Lung (tissue), 12 donors: ENCODE measurements around the gene COL4A3. TPM values are rescaled to one million over a fixed set of nuclear protein-coding genes. Genes with fewer than 3 reads are reported as not detected.

ENCODE experiments used
- ATAC-seq: fragments of 200-7000 bp; cut with Tn5 transposase; one replicate; pipeline ENCODE4 v1.9.1; 2020; ENCODE audit warnings: moderate number of reproducible peaks; ENCODE audit not compliant: insufficient read depth, low FRiP score
- DNase-seq, 3 donors: peaks; one replicate each; pipeline ENCODE4 v3.0.0-alpha.2; 2013 to 2017
- H3K27ac ChIP-seq, 2 donors: one replicate each; pipeline ENCODE4 v1.5.1; 2013; ENCODE audit warnings: mild to moderate bottlenecking in 2 of 2, moderate library complexity in 2 of 2, control low read depth in 1 of 2, inconsistent platforms in 1 of 2, low read depth in 1 of 2, low read length in 1 of 2
- H3K27me3 ChIP-seq, 3 donors: one replicate each; pipeline ENCODE4 v1.5.1; 2013; ENCODE audit warnings: low read length in 2 of 3; ENCODE audit not compliant: control insufficient read depth in 3 of 3, insufficient read depth in 3 of 3
- H3K36me3 ChIP-seq, 4 donors: one replicate each; pipeline ENCODE4 v1.5.1; 2013; ENCODE audit warnings: low read length in 4 of 4, mild to moderate bottlenecking in 1 of 4, moderate library complexity in 1 of 4; ENCODE audit not compliant: control insufficient read depth in 4 of 4, insufficient read depth in 4 of 4
- H3K4me1 ChIP-seq, 5 donors: one replicate each; pipeline ENCODE4 v1.5.1; 2013; ENCODE audit warnings: low read length in 5 of 5, mild to moderate bottlenecking in 2 of 5, moderate library complexity in 1 of 5; ENCODE audit not compliant: control insufficient read depth in 5 of 5, insufficient read depth in 5 of 5
- H3K4me3 ChIP-seq: one replicate; pipeline ENCODE4 v1.5.1; 2013; ENCODE audit warnings: mild to moderate bottlenecking, control low read depth, moderate library complexity
- H3K9ac ChIP-seq, 2 donors: one replicate each; pipeline ENCODE4 v1.5.1; 2013; ENCODE audit warnings: low read length in 2 of 2, control low read depth in 1 of 2; ENCODE audit not compliant: insufficient read depth in 1 of 2
- H3K9me3 ChIP-seq, 4 donors: one replicate each; pipeline ENCODE4 v1.5.1; 2013; ENCODE audit warnings: low read length in 3 of 4, mild to moderate bottlenecking in 1 of 4, moderate library complexity in 1 of 4; ENCODE audit not compliant: control insufficient read depth in 4 of 4, insufficient read depth in 3 of 4
- WGBS, 2 donors: extraction: QIAGEN DNeasy Blood & Tissue Kit; methylation state at CpG; one replicate each; pipeline ENCODE4 v1.1.7; 2013; 5-methylcytosine and 5-hydroxymethylcytosine counted together
- polyA plus RNA-seq, 2 donors: library from polyadenylated mRNA; stranded (reverse); fragments of 200-250 nt; gene quantifications; one replicate each; pipeline ENCODE4 v1.2.1, GENCODE V29; 2013
- total RNA-seq, 2 donors: library from RNA; depleted of rRNA in 1 of 2; stranded (reverse); fragments of >200 nt in 1 of 2; gene quantifications; one replicate each; pipeline ENCODE4 v1.2.1, GENCODE V29; 2014 to 2021
- TF ChIP-seq, protein P1 (sequence below): IDR thresholded peaks from 2 replicates; pipeline ENCODE4 v1.5.1; 2012; ENCODE audit warnings: mild to moderate bottlenecking; ENCODE audit errors: control extremely low read depth, extremely low read depth
- donor health status: control.
- donor health status: control.
- donor health status: Bipolar disorder and iron deficiency.
- donor health status: healthy.
- donor health status: DM: yes; HTN: yes; CAD: no.

COL4A3 gene
- total and polyA plus RNA-seq, 4 donors, result 3.5 to 34.2 (median 20.2) TPM

GRCh38 chr2:227124811-227125210 lies 39.6 kb upstream of the COL4A3 start:
- no peak overlapping the region for H3K9ac ChIP-seq
- no peaks in the 10 kb centered on the region for H3K9me3 ChIP-seq
- TF ChIP-seq, protein P1, sequence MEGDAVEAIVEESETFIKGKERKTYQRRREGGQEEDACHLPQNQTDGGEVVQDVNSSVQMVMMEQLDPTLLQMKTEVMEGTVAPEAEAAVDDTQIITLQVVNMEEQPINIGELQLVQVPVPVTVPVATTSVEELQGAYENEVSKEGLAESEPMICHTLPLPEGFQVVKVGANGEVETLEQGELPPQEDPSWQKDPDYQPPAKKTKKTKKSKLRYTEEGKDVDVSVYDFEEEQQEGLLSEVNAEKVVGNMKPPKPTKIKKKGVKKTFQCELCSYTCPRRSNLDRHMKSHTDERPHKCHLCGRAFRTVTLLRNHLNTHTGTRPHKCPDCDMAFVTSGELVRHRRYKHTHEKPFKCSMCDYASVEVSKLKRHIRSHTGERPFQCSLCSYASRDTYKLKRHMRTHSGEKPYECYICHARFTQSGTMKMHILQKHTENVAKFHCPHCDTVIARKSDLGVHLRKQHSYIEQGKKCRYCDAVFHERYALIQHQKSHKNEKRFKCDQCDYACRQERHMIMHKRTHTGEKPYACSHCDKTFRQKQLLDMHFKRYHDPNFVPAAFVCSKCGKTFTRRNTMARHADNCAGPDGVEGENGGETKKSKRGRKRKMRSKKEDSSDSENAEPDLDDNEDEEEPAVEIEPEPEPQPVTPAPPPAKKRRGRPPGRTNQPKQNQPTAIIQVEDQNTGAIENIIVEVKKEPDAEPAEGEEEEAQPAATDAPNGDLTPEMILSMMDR, result no peak
- DNase-seq (no peak), ATAC-seq (no peak)
- no peaks in the 10 kb centered on the region for H3K4me1 ChIP-seq
- H3K27ac ChIP-seq, result no peak overlapping the region
- no peak overlapping the region for H3K4me3 ChIP-seq
- H3K36me3 ChIP-seq, result peaks cover 0 to 1% (median 0%) of the 10 kb centered on the region in 4 donors
- WGBS, 2 donors, result 72 to 76% methylated on average over 2 of the region's 2 CpGs
- H3K27me3 ChIP-seq, result peaks cover 0 to 14% (median 11%) of the 10 kb centered on the region in 3 donors

DNA sequence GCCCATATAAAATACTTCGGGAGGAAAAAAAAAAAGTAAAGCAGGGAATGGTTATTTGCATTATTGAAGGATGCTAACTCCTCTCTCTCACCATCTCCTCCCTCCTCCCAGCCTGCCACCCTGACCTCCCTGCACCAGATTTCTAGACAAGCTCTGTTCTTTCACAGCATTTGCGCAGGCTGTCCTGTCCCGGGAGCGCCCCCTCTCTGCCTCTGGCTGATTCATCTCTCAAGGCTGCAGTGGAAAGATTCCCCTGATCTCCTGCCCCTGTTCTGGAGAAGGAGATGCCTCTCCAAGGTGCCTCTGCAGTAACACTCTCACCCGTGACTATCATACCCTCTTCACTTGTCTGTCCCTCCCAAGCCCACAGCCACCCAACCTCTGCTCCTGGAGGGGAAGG lies 38.9 kb upstream of the COL4A3 start:
- Histone ChIP-seq H3K27ac (no peak overlapping the region), H3K4me1 (no peaks in the 10 kb centered on the region), H3K4me3 (no peak overlapping the region), H3K9me3 (no peaks in the 10 kb centered on the region), H3K27me3 (peaks cover 0 to 14% (median 11%) of the 10 kb centered on the region in 3 donors), H3K9ac (no peak overlapping the region), H3K36me3 (peaks cover 0 to 1% (median 0%) of the 10 kb centered on the region in 4 donors)
- TF ChIP-seq, protein P1, result no peak
- no peak for DNase-seq
- no peak for ATAC-seq
- 74 to 76% methylated on average over 5 of the region's 5 CpGs for WGBS, 2 donors

GRCh38 chr2:227127201-227127600 lies 37.2 kb upstream of the COL4A3 start:
- peaks cover 0 to 14% (median 11%) of the 10 kb centered on the region in 3 donors for H3K27me3 ChIP-seq
- no peaks in the 10 kb centered on the region for H3K9me3 ChIP-seq
- H3K4me1 ChIP-seq, result no peaks in the 10 kb centered on the region
- H3K9ac ChIP-seq, result no peak overlapping the region
- WGBS, 2 donors, result 46 to 64% methylated on average over 8 of the region's 8 CpGs
- ATAC-seq, result no peak
- TF ChIP-seq, protein P1, result no peak
- DNase-seq, result no peak
- no peak overlapping the region for H3K27ac ChIP-seq
- no peak overlapping the region for H3K4me3 ChIP-seq
- H3K36me3 ChIP-seq, result no peaks in the 10 kb centered on the region

- TF ChIP-seq, protein P1, result no peak
- H3K36me3 ChIP-seq, result no peaks in the 10 kb centered on the region
- H3K4me3 ChIP-seq, result no peak overlapping the region
- no peak for DNase-seq
- 85 to 87% methylated on average over 8 of the region's 8 CpGs for WGBS, 2 donors
- peaks cover 0 to 14% (median 11%) of the 10 kb centered on the region in 3 donors for H3K27me3 ChIP-seq
- no peak overlapping the region for H3K9ac ChIP-seq
- no peak for ATAC-seq
- H3K27ac ChIP-seq, result no peak overlapping the region
- H3K9me3 ChIP-seq, result no peaks in the 10 kb centered on the region
- H3K4me1 ChIP-seq, result no peaks in the 10 kb centered on the region
Observed at GRCh38 chr2:227130636-227131035, 33.8 kb upstream of the COL4A3 start.
